ENCODE measurements around the gene ANAPC2. TPM values are rescaled to one million over a fixed set of nuclear protein-coding genes. Genes with fewer than 3 reads are reported as not detected.

Gene ANAPC2
- polyA plus RNA-seq, 3 donors = 1.9 to 76.8 (median 2.0) TPM

- Histone ChIP-seq H4K20me1 (ENCODE audit: insufficient read depth, low read length) (no peaks in the 10 kb centered on the region), H3K4me1 (ENCODE audit: control insufficient read depth in 1 of 2, insufficient read depth in 2 of 2, low read length in 2 of 2) (peaks cover 0 to 8% of the 10 kb centered on the region in 2 donors), H3K79me2 (ENCODE audit: insufficient read depth, low read length) (peaks cover 2% of the 10 kb centered on the region), H3K4me2 (replicated peaks; ENCODE audit: extremely low read depth, low read length, poor library complexity, severe bottlenecking) (no peak overlapping the region), H3K9ac (ENCODE audit: insufficient read depth, low read length, poor library complexity, severe bottlenecking) (no peak overlapping the region), H2AFZ (ENCODE audit: insufficient read depth, low read depth, low read length, poor library complexity, severe bottlenecking) (no peak overlapping the region), H3K36me3 (replicated peaks in 1 of 2; ENCODE audit: control insufficient read depth in 1 of 2, insufficient read depth in 2 of 2, low read length in 2 of 2) (peaks cover 34 to 54% of the 10 kb centered on the region in 2 donors), H3K9me3 (replicated peaks in 1 of 2; ENCODE audit: control insufficient read depth in 1 of 2, insufficient read depth in 1 of 2, low read length in 2 of 2) (no peaks in the 10 kb centered on the region), H3K27ac (ENCODE audit: low read depth in 1 of 2, low read length in 2 of 2) (no peak overlapping the region), H3K4me3 (replicated peaks in 1 of 3; ENCODE audit: low read depth in 2 of 3, low read length in 3 of 3) (no peak overlapping the region), H3K27me3 (ENCODE audit: control insufficient read depth in 2 of 2, insufficient read depth in 2 of 2, low read length in 2 of 2) (no peaks in the 10 kb centered on the region)
- Mint-ChIP-seq H3K4me1 (peaks cover under 1% of the 10 kb centered on the region), H3K4me3 (no peak overlapping the region), H3K27me3 (ENCODE audit: low read depth in 3 of 3) (peaks cover 0 to 4% (median 0%) of the 10 kb centered on the region in 3 donors), H3K9me3 (no peaks in the 10 kb centered on the region), H3K36me3 (peaks cover 31 to 64% of the 10 kb centered on the region in 2 donors), H3K27ac (no peak overlapping the region)
- intact Hi-C loops (cut with micrococcal nuclease) = no loop called here
- TF ChIP-seq, protein P1, sequence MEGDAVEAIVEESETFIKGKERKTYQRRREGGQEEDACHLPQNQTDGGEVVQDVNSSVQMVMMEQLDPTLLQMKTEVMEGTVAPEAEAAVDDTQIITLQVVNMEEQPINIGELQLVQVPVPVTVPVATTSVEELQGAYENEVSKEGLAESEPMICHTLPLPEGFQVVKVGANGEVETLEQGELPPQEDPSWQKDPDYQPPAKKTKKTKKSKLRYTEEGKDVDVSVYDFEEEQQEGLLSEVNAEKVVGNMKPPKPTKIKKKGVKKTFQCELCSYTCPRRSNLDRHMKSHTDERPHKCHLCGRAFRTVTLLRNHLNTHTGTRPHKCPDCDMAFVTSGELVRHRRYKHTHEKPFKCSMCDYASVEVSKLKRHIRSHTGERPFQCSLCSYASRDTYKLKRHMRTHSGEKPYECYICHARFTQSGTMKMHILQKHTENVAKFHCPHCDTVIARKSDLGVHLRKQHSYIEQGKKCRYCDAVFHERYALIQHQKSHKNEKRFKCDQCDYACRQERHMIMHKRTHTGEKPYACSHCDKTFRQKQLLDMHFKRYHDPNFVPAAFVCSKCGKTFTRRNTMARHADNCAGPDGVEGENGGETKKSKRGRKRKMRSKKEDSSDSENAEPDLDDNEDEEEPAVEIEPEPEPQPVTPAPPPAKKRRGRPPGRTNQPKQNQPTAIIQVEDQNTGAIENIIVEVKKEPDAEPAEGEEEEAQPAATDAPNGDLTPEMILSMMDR (IDR thresholded peaks at IDR 0.05) = no peak
- 95% methylated on average over 21 of the region's 21 CpGs for WGBS (ENCODE audit: insufficient coverage)
- DNase-seq = no peak
These were observed 24.2 kb upstream of the ANAPC2 start for GRCh38 chr9:137212520-137212919.

- Histone ChIP-seq H3K4me1 (ENCODE audit: control insufficient read depth in 1 of 2, insufficient read depth in 2 of 2, low read length in 2 of 2) (peaks cover 5 to 11% of the 10 kb centered on the region in 2 donors), H3K4me3 (replicated peaks in 1 of 3; ENCODE audit: low read depth in 2 of 3, low read length in 3 of 3) (no peak overlapping the region), H3K9me3 (replicated peaks in 1 of 2; ENCODE audit: control insufficient read depth in 1 of 2, insufficient read depth in 1 of 2, low read length in 2 of 2) (no peaks in the 10 kb centered on the region), H3K27me3 (ENCODE audit: control insufficient read depth in 2 of 2, insufficient read depth in 2 of 2, low read length in 2 of 2) (no peaks in the 10 kb centered on the region), H4K20me1 (ENCODE audit: insufficient read depth, low read length) (no peaks in the 10 kb centered on the region), H3K36me3 (replicated peaks in 1 of 2; ENCODE audit: control insufficient read depth in 1 of 2, insufficient read depth in 2 of 2, low read length in 2 of 2) (peaks cover 34 to 56% of the 10 kb centered on the region in 2 donors), H3K4me2 (replicated peaks; ENCODE audit: extremely low read depth, low read length, poor library complexity, severe bottlenecking) (no peak overlapping the region), H2AFZ (ENCODE audit: insufficient read depth, low read depth, low read length, poor library complexity, severe bottlenecking) (no peak overlapping the region), H3K9ac (ENCODE audit: insufficient read depth, low read length, poor library complexity, severe bottlenecking) (no peak overlapping the region), H3K27ac (ENCODE audit: low read depth in 1 of 2, low read length in 2 of 2) (no peak overlapping the region), H3K79me2 (ENCODE audit: insufficient read depth, low read length) (peaks cover 12% of the 10 kb centered on the region)
- Mint-ChIP-seq H3K4me1 (peaks cover 11% of the 10 kb centered on the region), H3K27me3 (ENCODE audit: low read depth in 3 of 3) (peaks cover 0 to 4% (median 0%) of the 10 kb centered on the region in 3 donors), H3K27ac (no peak overlapping the region), H3K36me3 (peaks cover 32 to 69% of the 10 kb centered on the region in 2 donors), H3K4me3 (no peak overlapping the region), H3K9me3 (no peaks in the 10 kb centered on the region)
- TF ChIP-seq, protein P1 (IDR thresholded peaks at IDR 0.05) = no peak
- DNase-seq = no peak
- intact Hi-C loops (cut with micrococcal nuclease) = no loop called here
- WGBS (ENCODE audit: insufficient coverage) = 86% methylated on average over 13 of the region's 13 CpGs
These were observed 23.2 kb upstream of the ANAPC2 start for GRCh38 chr9:137211532-137211931.

Data from CD14-positive monocyte (primary cell).